GM18498 (cell line): ENCODE data around the gene GCNT4.

ENCODE experiments used
- ATAC-seq: cut with Tn5 transposase; IDR thresholded peaks from one replicate; pipeline ENCODE4 v1.9.1; 2021; ENCODE audit warnings: mild to moderate bottlenecking, moderate library complexity; ENCODE audit not compliant: unreplicated experiment

The GCNT4 gene

GRCh38 chr5:75018805-75019587, 33.4 kb downstream of the GCNT4 start:
- ATAC-seq = no peak

- no peak for ATAC-seq
These were observed 34.4 kb downstream of the GCNT4 start for GRCh38 chr5:75017971-75018370.

DNA sequence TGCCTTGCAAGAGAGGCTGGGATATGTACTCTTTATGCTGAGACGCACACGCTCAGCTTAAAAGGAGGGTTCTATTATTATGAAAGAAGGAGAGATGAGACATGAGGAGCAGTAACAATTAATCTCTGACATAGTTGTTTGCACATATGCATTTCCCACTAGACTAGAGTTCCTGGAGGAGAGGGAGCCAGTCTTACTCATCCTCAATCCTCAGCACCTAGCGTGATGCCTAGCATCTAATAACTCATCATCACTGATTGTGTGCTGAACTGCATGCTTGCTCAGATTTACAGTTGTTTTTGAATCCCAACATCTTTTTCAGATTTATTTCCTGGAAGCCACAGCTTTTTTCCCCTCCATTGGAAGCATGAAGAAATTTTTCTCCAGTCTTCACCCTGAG, 35.5 kb downstream of the GCNT4 start:
- no peak for ATAC-seq

DNA sequence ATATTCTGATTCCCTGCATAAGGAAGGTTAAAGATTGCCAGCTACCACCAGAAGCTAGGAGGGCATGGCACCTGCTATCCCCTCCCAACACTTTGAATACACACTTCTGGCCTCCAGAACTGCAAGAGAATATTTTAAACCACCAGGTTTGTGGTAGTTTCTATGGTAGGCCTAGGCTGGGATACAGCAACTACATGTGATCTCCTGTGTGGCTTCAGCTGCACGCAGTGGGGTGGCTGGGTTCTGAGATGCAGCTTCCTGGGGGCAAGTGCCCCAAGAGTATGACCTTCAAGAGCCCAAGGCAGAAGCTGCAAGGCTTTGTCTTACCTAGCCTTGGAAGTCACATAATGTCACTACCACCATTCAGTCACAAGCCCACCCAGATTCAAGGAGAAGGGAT, 39.6 kb downstream of the GCNT4 start:
- no peak for ATAC-seq

DNA sequence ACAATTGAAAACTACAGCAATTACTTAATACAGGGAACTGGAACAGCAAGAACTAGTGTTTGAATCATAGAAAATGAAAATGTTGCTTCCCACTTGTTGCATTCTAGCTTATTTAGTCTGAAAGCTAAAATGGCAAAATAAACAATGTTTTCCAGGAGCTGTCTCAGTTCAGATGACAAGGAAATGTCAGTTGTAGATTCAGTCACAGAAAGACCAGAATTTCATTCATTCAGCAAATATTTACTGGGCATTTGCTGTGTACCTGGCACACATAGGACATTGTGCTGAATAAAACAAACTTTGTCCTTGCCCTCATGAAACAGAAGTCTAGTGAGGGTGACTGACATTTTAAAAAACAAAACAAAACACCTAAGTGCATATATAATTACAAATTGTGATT, 41.5 kb downstream of the GCNT4 start:
- ATAC-seq = no peak

DNA sequence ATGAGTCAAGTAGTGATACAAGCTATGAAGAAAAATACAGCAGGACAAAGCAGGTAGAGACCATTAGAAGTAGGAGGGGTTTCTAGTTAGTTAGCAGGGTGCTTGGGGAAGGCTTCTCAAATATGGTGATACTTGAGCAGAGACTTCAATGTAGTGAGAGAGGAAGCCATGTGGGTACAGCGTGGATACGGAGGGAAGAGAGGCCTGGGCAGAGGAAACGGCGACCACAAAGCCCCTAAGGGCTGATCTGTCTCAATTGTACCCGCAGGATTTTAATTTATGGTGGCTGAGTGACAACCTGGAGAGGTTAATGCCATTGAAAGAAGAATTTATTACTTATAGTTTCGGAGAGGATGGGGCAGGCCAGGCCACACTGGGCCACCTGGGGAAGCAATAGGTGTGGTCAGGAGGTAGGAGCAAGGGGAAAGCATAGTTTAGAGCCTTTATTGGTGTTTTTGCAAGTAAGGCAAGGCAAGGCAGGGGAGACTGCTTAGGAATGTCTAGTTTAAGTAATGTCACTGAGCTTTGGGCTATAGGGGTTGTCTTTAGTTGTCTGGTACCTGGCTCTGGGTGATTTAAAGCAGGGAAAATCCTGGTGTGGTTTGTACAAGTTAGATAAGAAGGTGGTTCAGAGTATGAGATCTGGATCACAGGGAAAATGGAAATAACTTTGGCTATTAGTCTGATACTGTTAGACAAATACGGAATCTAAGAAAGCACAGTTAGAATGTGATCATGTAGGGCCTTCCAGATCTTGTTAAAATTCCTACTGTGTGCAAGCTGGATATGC, 42.6 kb downstream of the GCNT4 start:
- no peak for ATAC-seq

DNA sequence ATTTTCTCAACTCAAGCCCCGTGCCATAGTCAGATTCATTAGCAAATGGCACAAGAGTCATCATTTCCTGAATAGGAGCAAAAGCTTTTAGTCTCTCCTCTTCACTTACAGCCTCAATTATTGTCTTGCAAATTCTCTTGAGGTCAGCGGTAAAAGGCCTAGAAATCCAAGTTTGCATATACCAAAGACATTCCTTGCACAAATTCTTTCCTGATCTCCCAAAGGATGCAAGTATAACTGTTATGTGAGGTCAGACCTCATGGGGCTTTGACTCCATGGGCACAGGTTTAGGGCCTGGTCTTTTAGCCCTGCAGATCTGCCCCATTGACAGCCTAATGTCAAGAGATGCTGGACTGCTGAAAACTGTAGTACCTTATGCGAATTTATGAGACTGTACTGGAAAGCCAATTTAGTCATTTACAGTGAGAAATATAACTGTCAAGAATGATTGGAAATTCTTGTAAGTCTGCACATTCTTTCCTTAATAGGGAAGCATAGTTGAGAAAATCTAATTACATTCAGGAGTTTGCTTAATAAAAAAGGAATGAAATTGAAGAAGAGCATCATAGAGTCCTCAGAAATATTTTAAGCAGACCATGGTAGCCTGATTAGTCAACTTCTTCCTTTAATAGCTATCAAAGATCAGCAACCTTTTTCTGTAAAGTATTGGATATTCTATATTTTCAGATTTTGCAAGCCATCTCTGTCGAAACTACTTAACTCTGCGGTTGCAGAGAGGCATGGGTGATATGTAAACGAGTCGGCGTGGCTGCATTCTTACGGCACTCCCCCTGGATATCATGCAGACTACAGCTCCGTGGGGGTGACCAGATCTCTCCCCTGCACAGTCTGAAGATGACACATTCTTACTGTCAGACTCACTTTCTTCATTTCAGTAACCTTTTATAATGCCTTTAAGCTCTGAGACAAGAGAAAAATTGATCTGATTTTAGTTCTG, 45.2 kb downstream of the GCNT4 start:
- no peak for ATAC-seq

- ATAC-seq = no peak
These were observed 46.8 kb downstream of the GCNT4 start for GRCh38 chr5:75005561-75005960.
